Stimulated activated CD4-positive, alpha-beta T cell treated with anti-CD3 and anti-CD28 coated beads, Interleukin-15, amount 100 ng/mL, for 48 hours (primary cell): ENCODE data around the gene NAE1.
"Not testable (repeated sequence)": the region's sequence is repeated elsewhere in the genome, so short reads cannot be mapped to it uniquely, and the experiment has no call there.

Source experiments
- DNase-seq, 2 donors: peaks; one replicate each; pipeline ENCODE4 v3.0.0-alpha.2; 2020; ENCODE audit warnings: low read depth in 2 of 2

The NAE1 gene

GRCh38 chr16:66802159-66802558 lies 28.6 kb downstream of the NAE1 start:
- no peak for DNase-seq

- no peak for DNase-seq
Measured at GRCh38 chr16:66801320-66802105, 29.3 kb downstream of the NAE1 start, which contains the start of gene TERB1. TSS of gene TERB1 (minus strand) at chr16:66801584. CDS start at chr16:66796798, 4,786 bp downstream.

- no peak for DNase-seq
Measured at GRCh38 chr16:66800856-66801255, 29.9 kb downstream of the NAE1 start.

GRCh38 chr16:66798161-66798560 lies 32.6 kb downstream of the NAE1 start:
- no peak for DNase-seq

- not testable (repeated sequence) for DNase-seq
Measured at GRCh38 chr16:66793984-66794383, 36.8 kb downstream of the NAE1 start.

- DNase-seq = no peak
Measured at GRCh38 chr16:66790130-66790733, 40.5 kb downstream of the NAE1 start.

- no peak for DNase-seq
Measured at GRCh38 chr16:66787427-66787826, 43.3 kb downstream of the NAE1 start.

- no peak for DNase-seq
Measured at GRCh38 chr16:66786551-66786950, 44.2 kb downstream of the NAE1 start.

- no peak for DNase-seq
Measured at GRCh38 chr16:66776457-66776856, 54.3 kb downstream of the NAE1 start.

GRCh38 chr16:66774981-66775380 lies 55.8 kb downstream of the NAE1 start:
- no peak for DNase-seq

- no peak for DNase-seq
Measured at GRCh38 chr16:66758086-66758485, 72.7 kb downstream of the NAE1 start.

GRCh38 chr16:66754819-66755218 lies 76.0 kb downstream of the NAE1 start:
- no peak for DNase-seq

- no peak for DNase-seq
Measured at GRCh38 chr16:66754211-66754610, 76.6 kb downstream of the NAE1 start.

- DNase-seq = no peak
Measured at GRCh38 chr16:66752958-66753357, 77.8 kb downstream of the NAE1 start.
